Measurements from ENCODE around the gene SUSD3. TPM values are rescaled to one million over a fixed set of nuclear protein-coding genes. Genes with fewer than 3 reads are reported as not detected.

Gene SUSD3
- total RNA-seq, 1 donor from 2014 or later = 2.4 TPM

DNA sequence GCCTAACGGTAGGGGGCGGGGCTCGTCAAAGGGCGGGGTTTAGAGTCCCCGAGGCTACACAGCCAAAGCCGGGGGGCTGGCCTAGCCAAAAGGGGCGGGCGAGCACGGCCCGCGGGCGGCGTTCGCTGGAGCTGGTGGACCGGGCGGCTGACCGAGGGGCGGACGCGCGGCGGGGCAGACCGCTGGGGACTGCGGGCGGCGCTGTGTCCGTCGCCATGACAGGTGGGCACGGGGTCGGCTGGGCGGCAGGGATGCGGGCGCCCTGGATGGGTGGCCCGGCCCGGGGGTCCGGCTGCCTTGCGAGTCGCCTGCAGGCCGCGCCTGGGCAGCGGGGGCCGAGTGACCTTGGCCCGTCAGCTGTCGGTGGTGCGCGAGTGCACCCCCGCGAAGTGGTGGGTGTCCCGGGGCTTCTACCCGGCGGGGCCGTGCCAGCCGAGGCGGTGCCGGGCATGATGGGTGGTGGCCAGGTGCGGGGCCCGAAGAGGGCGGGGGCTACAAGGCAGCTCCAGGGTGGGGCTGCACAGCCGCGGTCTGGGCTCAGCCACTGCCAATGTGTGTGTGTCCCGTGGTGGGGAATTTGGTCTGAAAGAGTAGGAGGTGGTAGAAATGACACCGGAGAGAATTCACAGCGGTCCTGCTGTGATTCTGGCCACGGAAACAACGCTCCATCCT is 37.8 kb downstream of the SUSD3 start, which contains the start of gene CARD19:
TSS of gene CARD19 (plus strand) at position 87 of the 672 bp plus-strand sequence. CDS start at position 216, 129 bp downstream.
- Mint-ChIP-seq H3K27me3 (ENCODE audit: low read depth) (no peaks in the 10 kb centered on the region), H3K4me3 (peak within 1 kb of the TSS; percentile 78), H3K27ac (peak within 1 kb of the TSS; percentile 80), H3K9me3 (peaks cover 7% of the 10 kb centered on the region), H3K4me1 (peaks cover 43% of the 10 kb centered on the region), H3K36me3 (peaks cover 5% of the 10 kb centered on the region)
- TF ChIP-seq, protein P1, sequence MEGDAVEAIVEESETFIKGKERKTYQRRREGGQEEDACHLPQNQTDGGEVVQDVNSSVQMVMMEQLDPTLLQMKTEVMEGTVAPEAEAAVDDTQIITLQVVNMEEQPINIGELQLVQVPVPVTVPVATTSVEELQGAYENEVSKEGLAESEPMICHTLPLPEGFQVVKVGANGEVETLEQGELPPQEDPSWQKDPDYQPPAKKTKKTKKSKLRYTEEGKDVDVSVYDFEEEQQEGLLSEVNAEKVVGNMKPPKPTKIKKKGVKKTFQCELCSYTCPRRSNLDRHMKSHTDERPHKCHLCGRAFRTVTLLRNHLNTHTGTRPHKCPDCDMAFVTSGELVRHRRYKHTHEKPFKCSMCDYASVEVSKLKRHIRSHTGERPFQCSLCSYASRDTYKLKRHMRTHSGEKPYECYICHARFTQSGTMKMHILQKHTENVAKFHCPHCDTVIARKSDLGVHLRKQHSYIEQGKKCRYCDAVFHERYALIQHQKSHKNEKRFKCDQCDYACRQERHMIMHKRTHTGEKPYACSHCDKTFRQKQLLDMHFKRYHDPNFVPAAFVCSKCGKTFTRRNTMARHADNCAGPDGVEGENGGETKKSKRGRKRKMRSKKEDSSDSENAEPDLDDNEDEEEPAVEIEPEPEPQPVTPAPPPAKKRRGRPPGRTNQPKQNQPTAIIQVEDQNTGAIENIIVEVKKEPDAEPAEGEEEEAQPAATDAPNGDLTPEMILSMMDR (IDR thresholded peaks at IDR 0.05; ENCODE audit: unreplicated experiment) = no peak
- DNase-seq (ENCODE audit: low spot score in 2 of 2, unreplicated experiment in 2 of 2) = peak in 1 of 2 experiments; percentile 62

DNA sequence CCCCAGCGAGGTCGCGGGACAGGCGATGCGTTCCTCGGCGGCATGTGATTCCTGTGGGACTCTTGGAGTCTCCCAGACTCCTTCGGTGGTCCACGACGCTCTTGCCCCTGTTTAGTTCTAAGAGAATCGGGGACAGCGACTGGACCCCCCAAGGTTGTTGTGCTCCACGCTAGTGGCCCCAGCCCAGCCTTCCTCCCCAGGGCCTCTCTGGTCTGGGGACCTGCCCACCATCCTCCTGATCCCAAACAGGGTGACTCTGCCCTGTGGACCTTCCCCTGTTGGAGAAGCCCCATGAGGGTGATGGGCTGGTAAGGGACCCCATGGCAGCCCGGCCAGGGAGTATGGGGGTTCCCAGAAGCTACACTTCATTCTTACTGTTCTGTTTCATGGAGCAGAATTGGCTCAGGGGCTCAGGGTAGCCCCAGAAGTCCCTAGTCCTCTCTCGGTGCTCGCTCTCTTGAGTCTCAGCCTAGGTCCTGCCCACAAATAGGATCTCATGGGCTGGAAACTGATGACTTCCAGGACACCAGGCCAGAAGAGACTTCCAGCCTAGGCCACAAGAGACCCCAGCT is 38.4 kb downstream of the SUSD3 start:
- Mint-ChIP-seq H3K27ac (no peak overlapping the region), H3K4me1 (peaks cover 42% of the 10 kb centered on the region), H3K9me3 (peaks cover 5% of the 10 kb centered on the region)

DNA sequence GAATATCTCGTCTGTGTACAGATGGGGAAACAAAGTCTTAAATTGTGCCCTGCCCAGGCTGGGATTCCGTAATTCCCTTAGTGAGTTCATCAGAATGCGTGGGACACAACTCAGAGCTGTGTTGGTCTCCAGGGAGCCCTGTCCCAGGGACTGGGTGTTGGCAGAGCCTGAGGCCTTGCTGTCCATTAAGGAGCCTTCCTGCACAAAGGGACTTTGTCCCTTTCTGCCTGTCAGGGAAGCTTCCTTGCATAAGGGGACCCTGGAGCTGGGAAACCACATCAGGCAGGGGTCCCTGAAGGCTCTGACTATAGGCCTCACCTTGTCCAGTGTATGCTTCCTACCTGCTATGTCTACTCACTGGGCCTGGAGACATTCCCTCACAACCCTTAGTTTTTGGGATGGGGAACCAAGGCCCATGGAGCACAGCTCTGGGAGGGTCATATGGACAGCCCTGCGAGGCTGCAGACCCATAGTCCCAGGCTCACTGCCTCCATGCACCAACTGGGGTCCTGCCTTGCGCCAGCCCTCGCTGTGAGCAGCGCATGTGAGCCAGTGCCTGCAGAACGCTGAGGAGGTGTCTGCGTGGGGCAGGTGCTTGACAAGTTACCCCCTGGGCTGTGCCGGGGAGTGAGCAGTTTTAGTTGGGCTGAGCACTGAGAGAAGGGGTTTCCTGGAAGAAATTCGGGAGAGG is 39.2 kb downstream of the SUSD3 start:
- H3K9me3 Mint-ChIP-seq = peaks cover 10% of the 10 kb centered on the region
- H3K4me1 Mint-ChIP-seq = peaks cover 39% of the 10 kb centered on the region
- no peaks in the 10 kb centered on the region for H3K27me3 Mint-ChIP-seq (ENCODE audit: low read depth)
- no peak for DNase-seq (ENCODE audit: low spot score in 2 of 2, unreplicated experiment in 2 of 2)
- TF ChIP-seq, protein P1 (IDR thresholded peaks at IDR 0.05; ENCODE audit: unreplicated experiment) = no peak
- peaks cover 9% of the 10 kb centered on the region for H3K36me3 Mint-ChIP-seq
- H3K27ac Mint-ChIP-seq = no peak overlapping the region
- H3K4me3 Mint-ChIP-seq = peak overlapping the region; percentile 78

More for the DNA sequence above, 38.4 kb downstream of the SUSD3 start:
- Mint-ChIP-seq H3K27me3 (ENCODE audit: low read depth) (no peaks in the 10 kb centered on the region), H3K36me3 (peaks cover 5% of the 10 kb centered on the region), H3K4me3 (peak overlapping the region; percentile 78)
- no peak for DNase-seq (ENCODE audit: low spot score in 2 of 2, unreplicated experiment in 2 of 2)
- TF ChIP-seq, protein P1 (IDR thresholded peaks at IDR 0.05; ENCODE audit: unreplicated experiment) = no peak

DNA sequence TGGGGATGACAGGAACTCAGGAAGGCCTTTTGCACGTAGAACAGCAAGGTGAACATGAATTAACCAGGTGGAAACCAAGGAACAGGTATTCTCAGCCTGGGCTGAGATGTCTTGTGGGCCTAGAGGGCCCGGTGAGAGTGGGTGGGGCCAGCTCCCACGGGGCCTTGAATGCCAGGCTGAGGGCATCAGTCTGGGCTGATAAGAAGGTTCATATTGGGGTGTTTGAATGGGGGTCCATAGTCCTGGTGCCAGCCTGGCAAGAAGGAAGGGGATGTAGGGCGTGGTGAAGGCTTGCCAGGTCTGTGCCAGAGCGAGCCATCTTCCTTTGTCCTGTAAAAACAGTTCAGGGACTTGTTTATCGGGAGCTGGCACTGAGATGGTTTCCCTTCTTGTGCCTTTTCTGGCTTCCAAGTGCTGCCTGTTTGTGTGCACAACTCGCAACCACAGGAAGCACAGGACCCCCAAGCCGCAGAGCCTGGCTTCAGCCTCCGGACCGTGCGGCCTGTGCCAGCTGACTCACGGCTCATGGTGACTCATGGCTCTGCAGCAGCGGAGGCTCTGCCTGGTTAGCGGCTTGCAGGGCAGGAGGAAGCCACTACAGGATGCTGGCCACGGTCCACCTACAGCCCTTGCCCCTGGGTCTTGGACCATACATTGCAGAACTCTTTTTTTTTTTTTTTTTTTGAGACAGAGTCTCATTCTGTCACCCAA is 39.9 kb downstream of the SUSD3 start:
- no peak for DNase-seq (ENCODE audit: low spot score in 2 of 2, unreplicated experiment in 2 of 2)
- Mint-ChIP-seq H3K4me3 (peak overlapping the region; percentile 17), H3K9me3 (peaks cover 15% of the 10 kb centered on the region), H3K27ac (no peak overlapping the region), H3K4me1 (peaks cover 31% of the 10 kb centered on the region), H3K36me3 (peaks cover 11% of the 10 kb centered on the region), H3K27me3 (ENCODE audit: low read depth) (no peaks in the 10 kb centered on the region)
- TF ChIP-seq, protein P1 (IDR thresholded peaks at IDR 0.05; ENCODE audit: unreplicated experiment) = no peak

DNA sequence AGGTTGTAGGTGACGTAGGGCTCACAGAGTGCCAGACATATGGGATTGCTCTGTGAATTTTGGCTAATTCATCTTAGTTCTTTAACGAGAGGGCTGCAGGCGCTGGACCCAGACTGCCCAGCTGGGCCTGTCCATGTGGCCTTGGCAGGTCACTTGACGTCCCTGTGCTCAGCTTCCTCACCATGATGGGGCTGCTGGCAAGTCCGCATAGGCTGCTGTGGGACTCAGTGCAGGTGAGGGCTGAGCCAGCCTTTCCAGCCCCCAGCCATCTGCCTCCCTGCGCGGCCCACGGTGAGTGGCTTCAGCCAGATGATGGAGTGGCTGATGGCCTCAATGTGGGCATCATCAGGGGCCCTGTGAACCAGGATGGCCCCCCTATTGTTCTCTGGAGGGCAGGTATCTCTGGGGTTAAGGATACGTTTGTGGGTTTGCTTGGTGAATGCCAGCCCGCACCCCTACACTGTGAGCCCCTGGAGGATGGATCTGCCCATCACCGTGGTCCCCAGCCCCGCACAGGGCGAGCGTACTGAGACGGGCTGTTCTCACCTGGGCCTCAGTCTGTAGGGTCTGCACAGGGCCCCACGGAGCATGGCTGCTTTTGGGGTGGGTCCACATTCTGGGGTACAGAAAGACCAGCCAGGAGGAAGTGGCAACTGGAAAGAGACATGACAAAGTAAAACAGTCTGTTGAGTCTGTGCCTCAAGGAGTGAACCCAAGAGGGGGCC is 41.2 kb downstream of the SUSD3 start:
- Mint-ChIP-seq H3K4me3 (no peak overlapping the region), H3K9me3 (peaks cover 26% of the 10 kb centered on the region), H3K36me3 (peaks cover 19% of the 10 kb centered on the region)

More for the DNA sequence above, 41.2 kb downstream of the SUSD3 start:
- H3K4me1 Mint-ChIP-seq = peaks cover 20% of the 10 kb centered on the region
- no peaks in the 10 kb centered on the region for H3K27me3 Mint-ChIP-seq (ENCODE audit: low read depth)
- TF ChIP-seq, protein P1 (IDR thresholded peaks at IDR 0.05; ENCODE audit: unreplicated experiment) = no peak
- no peak overlapping the region for H3K27ac Mint-ChIP-seq
- no peak for DNase-seq (ENCODE audit: low spot score in 2 of 2, unreplicated experiment in 2 of 2)
